ENCODE measurements around the gene SLC3A2.
"Not testable (repeated sequence)": the region's sequence is repeated elsewhere in the genome, so short reads cannot be mapped to it uniquely, and the experiment has no call there.

The SLC3A2 gene

DNA sequence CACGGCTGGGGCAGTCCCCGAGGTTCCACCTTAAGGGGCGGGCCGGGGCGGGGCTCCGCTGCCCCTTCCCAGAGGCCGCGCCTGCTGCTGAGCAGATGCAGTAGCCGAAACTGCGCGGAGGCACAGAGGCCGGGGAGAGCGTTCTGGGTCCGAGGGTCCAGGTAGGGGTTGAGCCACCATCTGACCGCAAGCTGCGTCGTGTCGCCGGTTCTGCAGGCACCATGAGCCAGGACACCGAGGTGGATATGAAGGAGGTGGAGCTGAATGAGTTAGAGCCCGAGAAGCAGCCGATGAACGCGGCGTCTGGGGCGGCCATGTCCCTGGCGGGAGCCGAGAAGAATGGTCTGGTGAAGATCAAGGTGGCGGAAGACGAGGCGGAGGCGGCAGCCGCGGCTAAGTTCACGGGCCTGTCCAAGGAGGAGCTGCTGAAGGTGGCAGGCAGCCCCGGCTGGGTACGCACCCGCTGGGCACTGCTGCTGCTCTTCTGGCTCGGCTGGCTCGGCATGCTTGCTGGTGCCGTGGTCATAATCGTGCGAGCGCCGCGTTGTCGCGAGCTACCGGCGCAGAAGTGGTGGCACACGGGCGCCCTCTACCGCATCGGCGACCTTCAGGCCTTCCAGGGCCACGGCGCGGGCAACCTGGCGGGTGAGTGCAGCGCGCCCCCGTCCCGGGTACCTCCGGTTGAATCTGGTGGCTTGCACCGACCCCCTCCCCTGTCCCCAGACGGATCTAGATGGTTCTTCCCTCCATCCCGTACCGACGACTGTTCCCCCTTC is at the start of gene SLC3A2:
TSS of gene SLC3A2 (plus strand) at position 94 of the 776 bp plus-strand sequence. CDS start at position 222, 128 bp downstream.
- DNase-seq (ENCODE audit: low spot score), result peak; percentile 92

DNA sequence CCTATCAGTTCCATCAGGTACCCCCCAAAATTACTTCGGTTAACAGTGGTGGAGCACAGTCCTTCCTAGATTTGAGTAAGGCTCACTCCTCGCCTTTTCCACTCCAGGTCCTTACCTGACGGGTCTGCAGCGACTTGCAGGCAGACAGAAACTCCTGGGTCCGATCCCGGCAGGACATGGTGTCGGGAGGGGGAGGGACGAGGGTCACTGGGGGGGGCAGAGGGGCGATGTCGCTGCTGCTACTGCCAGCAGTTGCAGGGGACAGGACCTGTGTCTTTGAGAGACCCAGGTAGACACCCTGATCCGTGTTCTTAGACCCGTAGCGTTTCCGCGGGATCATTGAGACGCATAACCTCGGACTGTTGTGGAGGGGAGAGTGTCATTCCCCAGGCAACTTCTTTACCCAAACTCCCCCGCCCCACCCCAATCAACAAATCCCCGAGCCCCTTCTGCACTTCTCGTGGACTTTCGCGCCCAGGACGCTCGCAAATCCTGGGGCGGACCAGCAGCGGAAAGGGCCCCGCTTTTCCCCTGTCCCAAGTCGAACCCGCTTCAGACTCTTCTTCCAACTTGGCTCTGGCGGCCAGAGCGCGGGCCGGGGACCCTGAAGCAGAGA is 49.7 kb upstream of the SLC3A2 start:
- DNase-seq (ENCODE audit: low spot score), result no peak

DNA sequence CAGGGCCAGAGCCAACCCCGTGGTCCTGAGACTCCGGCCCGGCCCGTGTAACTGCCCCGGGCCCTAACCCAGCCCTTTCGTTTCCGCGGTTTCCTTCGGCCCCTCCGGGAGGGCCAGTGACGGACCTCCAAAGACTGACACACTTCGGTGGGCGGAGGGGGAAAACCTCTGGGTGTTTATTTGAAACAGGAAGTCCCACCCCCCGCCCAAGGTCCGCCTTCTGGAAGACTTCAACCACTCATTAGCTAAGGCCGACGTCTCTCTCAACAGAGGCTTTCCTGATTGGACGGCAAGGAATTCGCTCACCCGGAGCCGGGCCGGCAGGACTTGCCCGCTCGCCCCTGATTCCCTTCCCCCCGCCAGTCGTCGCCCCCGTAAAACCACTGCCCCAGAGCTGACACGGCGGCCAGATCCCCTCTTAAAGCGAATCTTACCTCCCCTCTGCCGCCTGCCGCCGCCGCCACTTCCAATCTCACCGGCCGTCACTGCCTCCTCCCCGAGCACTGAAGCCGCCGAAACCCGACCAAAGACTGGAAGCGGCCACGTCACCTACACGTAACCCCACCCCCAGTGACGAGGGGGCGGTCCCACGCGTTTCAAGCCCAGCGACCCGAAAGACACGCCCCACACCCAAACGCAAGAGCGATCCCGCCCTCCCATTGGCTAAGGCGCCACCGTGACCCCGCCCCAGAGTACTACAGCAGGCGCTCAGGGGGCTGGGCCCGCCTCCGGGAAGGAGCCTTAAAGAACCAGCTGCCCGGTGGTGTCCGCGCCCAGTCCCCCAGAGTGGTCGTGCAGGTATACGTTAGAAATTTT is 49.0 kb upstream of the SLC3A2 start, which contains the start of gene STX5:
TSS of gene STX5 (minus strand) at position 532 of the 816 bp plus-strand sequence. CDS start 808 bp downstream, outside the sequence.
- DNase-seq (ENCODE audit: low spot score), result peak; percentile 97

DNA sequence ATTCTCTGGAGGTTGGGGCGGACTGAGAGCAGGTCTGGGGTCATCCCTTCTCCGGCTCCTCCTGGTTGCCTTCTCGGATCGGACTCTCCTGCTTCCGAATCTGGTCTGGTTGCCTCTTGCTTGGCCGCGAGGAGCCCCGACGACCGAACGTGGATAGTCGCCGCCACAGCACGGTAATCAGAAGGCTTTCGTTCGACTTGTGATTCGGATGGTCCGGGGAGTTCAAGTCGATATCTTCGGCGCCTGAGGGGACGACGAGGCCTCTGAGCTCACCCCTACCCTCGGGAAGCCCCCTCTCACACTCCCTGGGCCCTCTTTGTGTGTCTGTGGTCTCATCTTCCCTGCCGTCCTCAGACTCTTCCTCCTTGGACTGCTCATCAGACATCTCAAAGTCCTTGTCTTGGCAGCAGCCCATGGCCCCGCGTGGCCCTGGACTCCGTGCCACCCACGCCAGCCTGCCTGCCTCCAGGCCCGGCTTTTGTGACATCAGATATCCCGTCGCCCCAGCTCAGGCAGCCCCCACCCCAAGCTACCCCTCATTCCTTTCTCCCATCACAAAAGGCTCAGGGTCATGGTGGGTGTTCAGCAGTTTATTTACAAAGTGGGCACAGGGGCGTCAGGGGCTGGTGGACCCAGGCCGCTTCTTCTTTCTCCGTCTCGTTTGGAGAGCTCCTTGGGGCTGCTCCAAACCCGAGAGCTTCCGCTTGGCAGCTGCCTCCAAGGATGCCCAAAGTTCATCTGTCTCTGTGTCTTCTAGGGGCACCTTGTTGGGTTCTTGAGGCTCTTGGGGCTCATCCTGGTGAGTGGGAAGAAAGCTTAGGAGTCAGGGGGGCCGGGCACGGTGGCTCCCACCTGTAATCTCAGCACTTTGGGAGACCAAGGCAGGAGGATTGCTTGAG is 48.1 kb upstream of the SLC3A2 start, which contains the start of gene TEX54:
TSS of gene TEX54 (minus strand) at position 506 of the 899 bp plus-strand sequence.
- DNase-seq (ENCODE audit: low spot score), result peak; percentile 32

DNA sequence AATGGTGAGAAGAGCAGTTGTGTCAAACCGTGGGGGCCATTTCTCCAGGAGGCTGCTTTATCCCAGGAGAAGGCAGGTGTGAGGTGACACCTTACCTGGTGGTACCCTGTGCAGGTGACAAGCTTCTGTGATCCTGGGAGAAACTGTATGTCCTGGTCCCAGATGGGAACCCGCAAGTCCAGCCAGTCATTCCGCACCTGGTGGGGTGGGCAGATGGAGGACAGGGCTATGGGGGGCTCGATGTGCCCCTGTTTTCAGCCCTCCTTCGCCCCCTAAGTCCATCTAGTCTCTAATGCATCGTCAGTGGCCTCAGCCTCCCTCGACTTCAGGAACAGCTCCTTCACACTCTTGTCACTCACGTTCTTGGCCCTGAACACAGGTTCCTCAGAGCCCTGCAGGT is 45.4 kb upstream of the SLC3A2 start:
- no peak for DNase-seq (ENCODE audit: low spot score)

DNA sequence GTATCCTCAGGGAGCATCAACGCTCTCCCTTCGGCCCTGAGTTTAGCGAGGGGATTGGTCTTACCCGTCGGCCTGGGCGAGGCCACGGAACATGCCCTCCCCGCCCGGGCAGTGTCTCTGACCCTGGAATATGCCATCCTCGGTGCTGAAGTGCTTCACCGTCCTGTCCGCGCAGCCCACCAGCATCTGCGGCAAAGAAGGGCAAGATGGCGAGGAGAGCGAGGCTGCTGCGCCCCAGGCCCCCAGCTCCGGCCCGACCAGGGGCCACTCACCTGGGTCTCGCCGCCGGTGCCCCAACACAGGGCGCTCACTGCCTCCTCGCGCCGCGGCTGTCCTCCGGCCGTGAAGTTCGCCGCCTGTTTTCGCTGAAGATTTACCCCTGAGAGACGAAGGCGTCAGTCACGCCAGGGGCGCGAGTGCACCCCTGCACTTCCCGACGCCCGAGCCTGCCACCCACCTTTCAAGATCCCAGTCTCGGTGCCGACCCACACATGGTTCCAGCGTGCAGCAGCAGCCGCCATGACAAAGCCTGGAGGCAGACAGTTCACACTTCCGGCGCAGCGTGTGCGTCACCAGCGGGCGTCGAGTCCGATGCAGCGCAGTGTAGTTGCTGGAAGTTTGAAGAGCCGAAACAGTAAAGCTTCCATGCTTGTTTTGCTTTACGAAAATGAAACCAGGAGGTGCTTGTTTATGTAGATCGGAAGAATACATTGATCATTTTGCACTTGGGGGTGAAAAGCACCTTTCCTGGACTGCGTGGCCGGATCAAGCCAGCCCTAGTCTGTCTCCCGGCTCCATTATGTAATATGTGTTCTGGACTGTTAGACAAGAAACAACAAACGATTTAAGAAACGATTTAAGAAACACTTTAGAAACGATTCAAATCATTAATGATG is 41.4 kb upstream of the SLC3A2 start, which contains the start of gene WDR74:
TSS of gene WDR74 (minus strand) at position 541 of the 896 bp plus-strand sequence. CDS start at position 521, 20 bp downstream.
- DNase-seq (ENCODE audit: low spot score), result peak; percentile 86

DNA sequence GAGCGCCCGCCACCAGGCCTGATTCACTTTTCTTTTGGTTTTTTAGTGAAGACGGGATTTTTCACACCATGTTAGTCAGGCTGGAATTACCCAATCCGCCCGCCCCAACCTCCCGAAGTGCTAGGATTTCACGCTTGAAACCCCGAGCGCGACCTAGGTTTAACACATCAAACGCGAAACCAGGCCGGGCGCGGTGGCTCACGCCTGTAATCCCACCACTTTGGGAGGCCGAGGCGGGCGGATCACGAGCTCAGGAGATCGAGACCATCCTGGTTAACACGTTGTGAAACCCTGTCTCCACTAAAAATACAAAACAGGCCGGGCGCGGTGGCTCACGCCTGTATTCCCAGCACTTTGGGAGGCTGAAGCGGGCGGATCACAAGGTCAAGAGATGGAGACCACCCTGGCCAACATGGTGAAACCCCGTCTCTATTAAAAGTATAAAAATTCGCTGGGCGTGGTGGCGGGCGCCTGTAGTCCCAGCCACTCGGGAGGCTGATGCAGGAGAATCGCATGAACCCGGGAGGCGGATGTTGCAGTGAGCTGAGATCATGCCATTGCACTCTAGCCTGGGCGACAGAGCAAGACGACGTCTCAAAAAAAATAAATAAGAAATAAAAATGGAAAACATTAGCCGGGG is 39.9 kb upstream of the SLC3A2 start:
- DNase-seq (ENCODE audit: low spot score), result peak; percentile 25

DNA sequence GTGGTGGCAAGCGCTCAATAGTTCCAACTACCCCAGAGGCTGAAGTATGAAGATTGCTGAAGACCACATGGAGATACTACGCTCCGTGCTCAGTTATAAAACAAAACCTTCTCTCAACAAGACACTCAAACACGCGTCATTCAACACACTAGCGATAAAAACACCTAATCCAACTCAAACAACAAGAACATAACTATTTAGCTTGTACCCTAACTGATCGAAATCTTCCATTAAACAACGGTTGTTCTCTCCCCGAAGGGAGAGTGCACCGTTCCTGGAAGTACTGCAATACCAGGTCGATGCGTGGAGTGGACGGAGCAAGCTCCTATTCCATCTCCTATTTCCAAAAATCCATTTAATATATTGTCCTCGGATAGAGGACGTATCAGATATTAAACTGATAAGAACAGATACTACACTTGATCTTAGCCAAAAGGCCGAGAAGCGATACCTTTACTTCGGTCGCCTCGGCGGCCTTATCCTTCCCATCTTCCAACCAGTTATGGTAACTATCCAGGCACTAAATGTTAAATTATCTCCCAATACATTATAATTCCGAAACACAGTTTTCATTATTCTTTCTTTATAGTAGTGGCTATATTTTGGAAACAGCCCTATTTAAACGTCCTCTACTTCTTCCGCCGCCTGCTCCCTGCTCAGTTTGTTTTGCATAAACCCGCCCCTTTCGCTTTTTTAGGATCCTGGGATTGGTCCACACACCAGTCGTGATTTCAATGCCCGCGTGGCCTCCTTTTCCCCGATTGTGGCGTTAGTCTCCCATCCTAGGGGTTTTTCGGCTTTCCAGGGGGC is 39.1 kb upstream of the SLC3A2 start:
- peak; percentile 94 for DNase-seq (ENCODE audit: low spot score)

DNA sequence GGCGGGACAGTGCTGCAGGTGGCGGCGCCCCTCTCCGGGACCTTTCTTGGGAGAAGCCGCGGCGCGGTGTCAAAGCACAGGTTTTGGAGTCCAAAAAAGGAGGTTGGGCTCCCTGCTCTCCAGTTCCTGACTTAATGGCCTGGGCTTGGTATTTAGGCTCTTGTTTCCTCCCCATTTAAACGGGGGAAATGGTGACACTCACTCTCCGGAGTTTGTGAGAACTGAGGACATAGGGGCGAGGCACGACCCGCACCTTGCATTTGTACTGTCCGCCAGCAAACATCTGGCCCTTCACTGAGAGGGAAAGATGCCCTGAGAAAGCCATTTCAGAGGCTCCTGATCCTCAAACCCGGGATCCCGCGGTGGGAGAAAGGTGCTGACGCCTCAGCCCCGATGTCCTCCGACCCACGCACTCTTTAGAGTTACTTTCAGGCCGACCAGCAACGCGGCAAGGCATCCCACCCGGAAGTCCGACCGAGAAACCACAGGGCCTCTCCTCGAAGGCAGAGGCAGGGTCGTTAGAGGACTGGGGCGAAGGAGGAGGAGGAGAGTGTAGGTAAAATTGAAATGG is 38.4 kb upstream of the SLC3A2 start:
- DNase-seq (ENCODE audit: low spot score), result no peak

DNA sequence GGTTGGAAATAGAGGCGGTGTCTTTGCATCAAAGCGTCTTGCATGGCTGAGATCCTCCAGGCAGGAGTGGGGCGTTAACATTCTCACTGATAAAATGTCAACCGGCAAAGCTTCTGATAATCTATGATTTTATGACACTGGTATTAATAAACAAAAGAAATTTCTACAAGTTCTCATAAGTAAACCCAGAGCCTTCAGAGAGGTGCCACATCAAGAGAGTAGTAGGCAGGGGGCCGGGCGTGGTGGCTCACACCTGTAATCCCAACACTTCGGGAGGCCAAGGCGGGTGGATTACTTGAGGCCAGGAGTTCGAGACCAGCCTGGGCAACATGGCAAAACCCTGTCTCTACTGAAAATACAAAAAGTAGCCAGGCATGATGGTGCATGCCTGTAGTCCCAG is 37.8 kb upstream of the SLC3A2 start:
- DNase-seq (ENCODE audit: low spot score), result not testable (repeated sequence)

DNA sequence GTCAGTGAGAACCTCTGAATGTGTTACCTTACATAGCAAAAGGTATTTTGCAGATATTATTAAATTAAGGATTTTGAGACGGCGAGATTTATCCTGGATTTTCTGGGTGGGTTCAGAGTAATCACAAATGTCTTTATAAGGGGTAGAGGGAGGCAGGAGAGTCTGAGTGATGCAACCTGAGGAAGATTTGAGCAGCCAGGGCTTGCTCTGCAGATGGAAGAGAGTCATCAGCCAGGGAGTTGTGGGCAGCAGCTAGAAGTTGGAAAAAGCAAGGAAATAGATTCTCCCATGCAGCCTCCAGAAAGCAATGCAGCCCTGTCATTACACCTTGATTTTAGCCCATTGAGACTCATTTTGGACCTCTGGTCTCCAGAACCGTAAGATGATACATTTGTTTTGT is 37.2 kb upstream of the SLC3A2 start:
- no peak for DNase-seq (ENCODE audit: low spot score)

DNA sequence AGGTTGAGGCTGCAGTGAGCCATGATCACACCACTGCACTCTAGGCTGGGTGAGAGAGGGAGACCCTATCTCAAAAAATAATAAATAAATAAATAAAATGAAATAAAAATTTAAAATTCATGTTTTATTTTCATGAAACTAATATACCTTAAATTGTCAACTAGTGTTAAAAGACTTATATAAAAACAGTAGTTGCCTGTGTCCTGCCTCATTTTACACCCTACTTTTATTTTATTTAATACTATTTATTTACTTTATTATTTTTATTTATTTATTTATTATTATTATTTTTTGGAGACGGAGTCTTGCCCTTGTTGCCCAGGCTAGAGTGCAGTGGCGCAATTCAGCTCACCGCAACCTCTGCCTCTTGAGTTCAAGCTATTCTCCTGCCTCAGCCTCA is 36.5 kb upstream of the SLC3A2 start:
- no peak for DNase-seq (ENCODE audit: low spot score)

DNA sequence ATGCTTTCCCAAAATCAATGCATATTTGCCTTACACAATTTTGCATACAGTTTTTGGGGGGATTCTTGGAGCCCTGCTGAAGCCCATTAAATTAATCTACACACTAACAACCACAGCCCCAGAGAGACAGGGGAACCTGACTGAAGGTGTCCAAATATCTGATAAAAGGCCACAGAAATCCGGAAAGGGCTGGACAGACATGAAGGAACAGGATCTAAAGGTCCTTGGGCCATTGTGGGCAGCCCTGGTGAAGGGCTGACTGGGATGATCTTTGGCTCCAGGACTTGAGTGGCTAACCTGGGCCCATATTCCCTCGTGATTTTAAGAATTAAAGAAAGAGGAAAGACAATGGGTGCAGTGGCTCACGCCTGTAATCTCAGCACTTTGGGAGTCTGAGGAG is 34.5 kb upstream of the SLC3A2 start:
- no peak for DNase-seq (ENCODE audit: low spot score)

DNA sequence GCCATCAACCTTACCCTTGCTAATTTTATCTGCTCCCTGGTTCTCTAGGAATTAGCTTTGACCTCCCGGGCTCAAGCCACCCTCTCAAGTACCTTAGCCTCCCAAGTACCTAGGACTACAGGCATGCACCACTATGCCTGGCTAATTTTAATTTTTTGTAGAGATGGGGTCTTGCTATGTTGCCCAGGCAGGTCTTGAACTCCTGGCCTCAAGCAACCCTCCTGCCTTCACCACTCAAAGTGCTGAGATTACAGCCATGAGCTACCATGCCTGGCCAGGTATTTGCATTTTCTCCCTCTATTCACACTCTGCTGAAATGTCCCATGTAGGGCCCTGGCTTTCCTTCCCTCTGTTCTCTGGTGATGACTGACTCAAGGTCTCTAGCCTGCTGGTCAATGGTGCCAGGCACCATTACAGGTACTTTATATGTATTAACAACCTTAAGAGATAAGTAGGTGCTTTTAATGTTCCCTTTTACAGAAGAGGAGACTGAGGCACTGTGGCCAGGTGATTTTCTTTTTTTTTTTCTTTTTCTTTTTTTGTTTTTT is 32.9 kb upstream of the SLC3A2 start:
- DNase-seq (ENCODE audit: low spot score), result no peak

DNA sequence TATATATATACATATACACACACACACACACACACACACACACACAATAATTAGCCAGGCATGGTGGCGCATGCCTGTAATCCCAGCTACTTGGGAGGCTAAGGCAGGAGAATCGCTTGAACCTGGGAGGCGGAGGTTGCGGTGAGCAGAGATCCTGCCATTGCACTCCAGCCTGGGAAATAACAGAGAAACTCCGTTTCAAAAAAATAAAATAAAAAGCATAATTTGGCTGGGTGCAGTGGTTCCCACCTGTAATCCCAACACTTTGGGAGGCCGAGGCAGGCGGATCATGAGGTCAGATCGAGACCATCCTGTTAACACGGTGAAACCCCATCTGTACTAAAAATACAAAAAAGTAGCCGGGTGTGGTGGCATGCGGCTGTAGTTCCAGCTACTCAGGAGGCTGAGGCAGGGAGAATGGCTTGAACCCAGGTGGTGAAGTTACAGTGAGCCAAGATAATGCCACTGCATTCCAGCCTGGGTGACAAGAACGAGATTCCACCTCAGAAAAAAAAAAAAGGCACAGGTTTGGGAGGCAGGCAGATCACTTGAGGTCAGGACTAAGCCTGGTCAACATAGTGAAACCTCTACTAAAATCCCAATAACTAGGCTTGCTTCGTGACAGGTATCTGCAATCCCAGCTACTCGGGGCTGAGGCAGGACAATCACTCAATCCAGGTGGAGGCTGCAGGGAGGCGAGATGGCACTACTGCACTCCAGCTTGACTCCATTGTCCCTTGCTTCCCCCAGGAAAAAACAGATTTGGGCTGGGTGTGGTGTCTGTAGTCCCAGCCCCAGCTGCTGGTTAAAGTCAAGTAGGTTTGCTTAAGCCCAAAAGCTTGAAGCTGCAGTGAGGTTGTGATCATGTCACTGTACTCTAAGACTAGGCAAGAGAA is 29.5 kb upstream of the SLC3A2 start:
- DNase-seq (ENCODE audit: low spot score), result no peak

DNA sequence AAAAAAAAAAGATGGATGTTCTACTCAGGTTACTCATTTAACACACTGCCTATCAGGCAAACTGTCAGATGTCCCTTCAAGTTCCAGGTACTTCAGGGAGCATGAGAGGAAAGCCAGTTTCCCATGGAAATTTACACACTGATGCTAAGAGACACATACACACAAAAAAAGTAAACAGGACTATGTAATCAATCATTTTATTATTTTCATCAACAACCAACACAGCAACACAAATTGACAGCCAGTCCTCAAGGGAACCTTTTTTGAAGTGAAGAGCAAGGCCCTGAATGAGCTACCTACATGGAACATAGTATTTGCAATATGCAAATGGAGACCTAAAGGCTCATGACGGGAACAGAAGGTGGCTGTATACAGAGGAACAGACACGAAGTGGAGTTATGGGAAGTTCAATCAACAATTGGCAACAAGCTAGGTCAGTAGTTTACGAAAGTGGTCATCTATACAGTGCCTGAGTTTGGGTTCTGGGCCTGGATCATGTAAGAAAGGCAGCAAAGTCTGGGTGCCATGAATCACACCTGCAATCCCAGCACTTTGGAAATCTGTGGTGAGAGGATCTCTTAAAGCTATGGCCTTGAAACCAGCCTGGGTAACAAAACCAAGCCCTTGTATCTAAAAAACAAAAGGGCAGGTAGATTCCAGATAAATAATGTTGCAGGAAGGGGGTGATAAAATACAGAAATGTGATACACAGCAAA is 28.7 kb upstream of the SLC3A2 start:
- DNase-seq (ENCODE audit: low spot score), result no peak
